HG03457 (cell line): ENCODE measurements around the gene PKMYT1.

Experiments
- ATAC-seq: cut with Tn5 transposase; IDR thresholded peaks from one replicate; pipeline ENCODE4 v1.9.1; 2021; ENCODE audit warnings: moderate number of reproducible peaks; ENCODE audit not compliant: unreplicated experiment

PKMYT1 gene

DNA sequence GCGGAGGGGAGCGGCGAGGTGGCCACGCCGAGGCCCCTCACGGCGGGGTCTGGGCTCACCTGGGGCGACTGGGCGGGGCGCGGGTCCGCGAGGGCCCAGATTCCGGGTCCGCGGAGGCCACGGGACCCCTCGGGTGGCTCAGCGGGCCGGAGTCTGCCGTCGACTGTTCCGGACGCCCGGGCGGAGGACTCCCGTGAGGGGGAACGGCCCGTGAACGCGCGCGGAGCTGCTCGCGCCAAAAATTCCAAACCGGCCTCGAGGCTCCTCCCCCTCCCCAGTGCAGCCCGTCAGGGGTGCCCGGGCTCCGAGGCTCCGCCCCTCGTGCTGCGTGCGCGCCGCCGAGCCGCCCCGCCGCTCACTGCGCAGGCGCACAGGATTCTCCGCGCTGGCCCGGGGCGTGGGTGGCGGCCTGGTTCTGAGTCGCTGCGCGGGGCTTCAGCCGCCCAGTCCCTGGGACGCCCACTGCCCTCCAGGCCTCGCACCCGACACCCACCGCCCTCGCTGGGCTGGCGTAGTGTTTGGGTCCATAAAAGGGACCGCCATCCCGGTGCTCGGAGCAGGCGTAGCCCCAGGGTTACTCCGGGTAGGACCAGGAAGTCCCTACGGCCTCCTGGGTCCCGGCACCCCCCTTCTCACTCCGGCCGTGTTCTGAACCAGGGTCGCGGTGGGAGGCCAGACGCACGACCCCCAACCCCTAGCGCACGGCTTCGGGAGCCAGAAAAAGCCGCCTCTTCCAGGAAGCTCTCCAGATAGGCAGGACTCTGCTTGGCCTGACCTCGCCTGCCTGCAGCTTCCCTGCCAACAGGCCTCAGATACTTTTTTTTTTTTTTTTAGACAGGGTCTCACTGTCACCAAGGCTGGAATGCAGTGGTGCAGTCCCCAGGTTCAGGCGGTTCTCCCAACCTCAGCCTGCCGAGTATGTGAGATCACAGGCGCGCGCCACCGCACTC is at the start of gene PKMYT1:
Gene PKMYT1, minus strand, starts transcription at position 220 of the 950 bp plus-strand sequence. CDS start 789 bp downstream, outside the sequence.
- ATAC-seq: peak; percentile 48

DNA sequence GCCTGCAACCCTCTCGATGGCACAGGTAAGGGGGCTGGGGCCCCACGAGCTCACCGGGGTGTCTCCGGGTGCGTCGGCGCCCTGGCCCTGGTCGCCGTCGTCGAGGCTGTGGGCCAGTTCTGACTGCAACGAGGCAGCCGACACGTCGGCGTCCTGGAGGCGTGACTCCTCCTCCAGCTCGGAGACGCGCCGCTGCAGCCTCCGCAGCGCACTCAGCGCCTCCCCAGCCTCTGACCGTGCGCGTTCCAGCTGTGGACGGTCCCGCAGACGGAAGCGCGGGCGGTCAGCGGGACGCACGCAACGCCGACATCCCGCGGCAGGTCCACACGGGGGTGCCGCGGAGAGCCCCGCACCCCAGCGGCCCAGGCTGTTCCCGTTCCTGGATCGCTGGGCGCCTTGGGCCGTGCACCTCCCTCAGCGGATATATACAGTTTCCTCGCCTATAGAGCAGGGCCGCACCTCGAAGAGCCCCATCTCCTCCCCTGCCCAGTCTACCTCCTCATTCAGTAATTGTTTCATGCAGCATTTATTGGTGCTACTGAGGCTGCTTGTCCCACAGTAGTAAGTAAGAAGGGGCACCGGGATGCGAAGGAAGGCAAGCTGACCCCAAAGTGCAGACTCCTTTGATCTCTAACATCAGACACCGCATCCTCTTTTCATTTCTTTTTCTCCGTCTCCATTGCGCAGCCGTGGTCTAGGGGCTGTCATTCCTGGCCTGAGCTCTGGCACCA is 49.4 kb upstream of the PKMYT1 start:
- no peak for ATAC-seq

DNA sequence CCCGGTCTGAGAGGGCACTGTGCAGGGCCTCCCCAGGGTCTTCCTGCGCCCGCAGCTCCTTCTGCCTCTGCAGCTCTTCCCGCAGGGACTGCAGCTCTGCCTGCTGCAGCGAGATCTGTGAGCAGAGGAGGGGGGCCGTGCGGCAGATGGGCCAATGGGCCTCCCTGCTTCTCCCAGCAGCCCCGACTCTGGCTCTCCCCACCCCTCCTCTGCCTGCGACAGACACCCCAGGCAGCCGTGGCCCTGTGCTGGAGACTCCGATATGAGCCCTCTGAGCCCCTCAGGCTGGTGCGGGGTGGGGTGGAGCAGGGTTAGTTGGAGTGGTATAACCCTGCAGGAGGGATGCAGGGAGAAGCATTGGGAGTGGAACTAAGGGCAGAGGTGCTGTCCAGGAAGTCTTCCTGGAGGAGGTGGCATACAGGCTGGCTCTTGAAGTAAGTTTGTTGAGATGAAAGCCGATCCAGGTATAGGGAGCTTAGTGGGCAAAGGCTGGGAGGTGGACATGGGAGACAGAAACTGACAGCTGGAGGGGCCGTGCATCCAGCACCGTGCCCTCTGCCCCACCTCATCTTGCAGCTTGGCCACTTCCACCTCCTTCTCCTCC is 48.6 kb upstream of the PKMYT1 start:
- ATAC-seq: no peak

DNA sequence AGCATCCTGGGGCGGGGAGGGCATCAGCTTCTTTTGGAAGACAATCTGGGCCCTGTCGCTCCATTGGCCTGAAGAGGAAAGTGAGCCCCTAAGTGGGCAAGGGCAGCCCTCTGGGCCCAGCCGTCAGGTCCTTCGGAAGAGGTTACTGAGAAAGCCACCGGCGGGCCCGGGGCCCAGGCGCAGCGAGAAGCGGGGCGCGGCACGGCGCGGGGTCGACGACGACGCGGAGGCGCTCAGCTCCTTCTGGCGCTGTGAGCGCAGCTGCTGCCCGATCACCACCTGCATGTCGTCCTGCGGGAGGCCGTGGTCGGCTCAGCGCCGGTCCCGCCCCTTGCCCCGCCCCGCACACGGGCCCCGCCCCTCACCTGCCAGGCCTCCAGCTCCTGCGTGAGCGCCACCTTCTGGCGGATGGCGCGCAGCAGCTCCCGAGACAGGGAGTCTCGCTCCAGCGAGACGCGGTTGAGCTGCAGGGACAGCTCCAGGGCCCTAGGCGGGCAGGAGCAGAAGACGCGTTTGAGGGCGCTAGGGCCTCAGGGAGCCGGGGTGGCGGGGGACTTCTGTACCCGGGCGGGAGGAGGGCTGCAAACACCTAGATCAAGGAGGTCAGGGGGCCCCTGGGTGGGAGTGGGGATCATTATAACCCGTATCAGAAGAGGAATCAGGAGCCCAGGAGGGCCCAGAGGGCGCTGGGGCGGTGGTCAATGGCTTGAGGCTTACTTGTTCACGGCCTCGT is 47.9 kb upstream of the PKMYT1 start:
- no peak for ATAC-seq

DNA sequence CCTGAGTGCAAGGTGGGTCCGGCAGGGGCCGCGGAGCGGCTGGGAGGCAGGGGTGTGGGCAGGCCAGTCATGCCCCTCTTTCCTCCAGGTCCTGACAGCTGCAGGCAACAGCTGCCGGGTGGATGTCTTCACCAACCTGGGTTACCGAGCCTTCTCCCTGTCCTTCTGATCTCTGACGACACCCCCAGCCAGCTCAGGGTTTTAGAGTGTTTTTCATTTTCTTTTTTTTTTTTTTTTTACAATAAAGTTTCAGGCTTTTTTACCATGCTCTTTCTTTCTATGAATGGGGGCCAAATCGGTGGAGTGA is 47.2 kb upstream of the PKMYT1 start:
- ATAC-seq: no peak

DNA sequence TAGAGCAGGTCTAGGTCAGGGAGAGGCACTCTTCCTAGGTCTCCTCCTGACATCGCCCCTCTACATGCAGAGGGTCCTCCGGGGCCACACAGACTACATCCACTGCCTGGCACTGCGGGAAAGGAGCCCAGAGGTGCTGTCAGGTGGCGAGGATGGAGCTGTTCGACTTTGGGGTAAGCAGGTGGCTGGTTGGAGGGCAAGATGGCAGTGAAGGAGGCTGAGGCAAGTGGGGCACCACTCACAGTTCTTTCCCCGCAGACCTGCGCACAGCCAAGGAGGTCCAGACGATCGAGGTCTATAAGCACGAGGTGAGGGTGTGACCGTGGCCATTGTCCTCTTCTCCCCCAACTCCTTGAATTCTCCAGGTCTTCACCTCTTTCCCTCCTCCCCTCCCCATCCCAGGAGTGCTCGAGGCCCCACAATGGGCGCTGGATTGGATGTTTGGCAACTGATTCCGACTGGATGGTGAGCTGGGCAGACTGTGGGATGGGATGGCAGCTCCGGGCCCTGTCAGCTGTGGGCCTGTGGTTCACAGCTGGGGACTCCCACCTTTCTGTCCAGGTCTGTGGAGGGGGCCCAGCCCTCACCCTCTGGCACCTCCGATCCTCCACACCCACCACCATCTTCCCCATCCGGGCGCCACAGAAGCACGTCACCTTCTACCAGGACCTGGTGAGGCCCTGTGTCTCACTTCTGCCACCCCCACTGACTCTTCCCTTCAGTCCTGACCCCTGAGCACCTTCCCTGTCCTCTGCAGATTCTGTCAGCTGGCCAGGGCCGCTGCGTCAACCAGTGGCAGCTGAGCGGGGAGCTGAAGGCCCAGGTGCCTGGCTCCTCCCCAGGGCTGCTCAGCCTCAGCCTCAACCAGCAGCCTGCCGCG is 46.6 kb upstream of the PKMYT1 start:
- ATAC-seq: no peak

DNA sequence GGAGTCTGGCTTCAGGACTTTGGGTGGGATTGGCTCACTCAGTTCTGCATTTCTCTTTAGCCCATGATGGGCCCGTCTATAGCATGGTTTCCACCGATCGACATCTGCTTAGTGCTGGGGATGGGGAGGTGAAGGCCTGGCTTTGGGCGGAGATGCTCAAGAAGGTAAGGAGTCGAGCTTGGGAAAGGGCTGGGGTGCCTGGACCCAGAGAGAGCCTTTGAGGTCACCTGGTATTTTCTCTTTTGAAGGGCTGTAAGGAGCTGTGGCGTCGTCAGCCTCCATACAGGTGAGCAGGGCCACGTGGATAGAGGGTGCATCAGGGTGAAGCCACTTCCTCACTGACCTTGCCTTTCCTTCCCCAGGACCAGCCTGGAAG is 45.7 kb upstream of the PKMYT1 start:
- no peak for ATAC-seq

DNA sequence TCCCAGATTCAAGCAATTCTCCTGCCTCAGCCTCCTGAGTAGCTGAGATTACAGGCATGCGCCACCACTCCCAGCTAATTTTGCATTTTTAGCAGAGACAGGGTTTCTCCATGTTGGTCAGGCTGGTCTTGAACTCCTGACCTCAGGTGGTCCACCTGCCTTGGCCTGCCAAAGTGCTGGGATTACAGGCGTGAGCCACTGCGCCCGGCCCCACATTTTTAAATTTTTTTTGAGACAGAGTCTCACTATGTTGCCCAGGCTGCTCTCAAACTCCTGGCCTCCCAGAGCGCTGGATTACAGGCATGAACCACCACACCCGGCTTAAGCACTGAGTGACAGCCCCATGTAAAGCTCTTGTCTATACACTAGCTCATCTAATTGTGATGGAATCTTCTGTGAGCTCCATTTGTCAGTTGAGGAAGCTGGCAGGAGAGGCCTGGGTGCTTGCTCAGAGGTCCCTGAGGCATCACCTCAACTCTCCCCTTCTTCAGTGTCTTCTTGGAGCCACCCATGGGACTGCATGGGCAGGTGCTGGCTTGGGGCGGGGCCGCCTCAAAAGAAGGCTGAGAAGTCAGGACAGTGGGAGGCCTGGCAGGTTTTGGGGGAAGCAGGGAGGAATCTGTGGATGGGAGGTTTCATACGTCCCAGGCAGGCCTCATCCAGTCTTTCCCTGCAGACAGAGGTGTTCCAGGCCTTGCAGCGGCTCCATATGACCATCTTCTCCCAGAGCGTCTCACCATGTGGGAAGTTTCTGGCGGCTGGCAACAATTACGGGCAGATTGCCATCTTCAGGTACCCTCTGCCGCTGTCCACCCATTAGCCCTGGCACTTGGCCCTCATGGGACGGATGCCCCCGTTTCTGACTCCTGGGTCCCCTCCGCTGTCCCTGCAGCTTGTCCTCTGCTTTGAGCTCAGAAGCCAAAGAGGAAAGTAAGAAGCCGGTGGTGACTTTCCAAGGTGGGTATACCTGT is 45.1 kb upstream of the PKMYT1 start:
- ATAC-seq: no peak

DNA sequence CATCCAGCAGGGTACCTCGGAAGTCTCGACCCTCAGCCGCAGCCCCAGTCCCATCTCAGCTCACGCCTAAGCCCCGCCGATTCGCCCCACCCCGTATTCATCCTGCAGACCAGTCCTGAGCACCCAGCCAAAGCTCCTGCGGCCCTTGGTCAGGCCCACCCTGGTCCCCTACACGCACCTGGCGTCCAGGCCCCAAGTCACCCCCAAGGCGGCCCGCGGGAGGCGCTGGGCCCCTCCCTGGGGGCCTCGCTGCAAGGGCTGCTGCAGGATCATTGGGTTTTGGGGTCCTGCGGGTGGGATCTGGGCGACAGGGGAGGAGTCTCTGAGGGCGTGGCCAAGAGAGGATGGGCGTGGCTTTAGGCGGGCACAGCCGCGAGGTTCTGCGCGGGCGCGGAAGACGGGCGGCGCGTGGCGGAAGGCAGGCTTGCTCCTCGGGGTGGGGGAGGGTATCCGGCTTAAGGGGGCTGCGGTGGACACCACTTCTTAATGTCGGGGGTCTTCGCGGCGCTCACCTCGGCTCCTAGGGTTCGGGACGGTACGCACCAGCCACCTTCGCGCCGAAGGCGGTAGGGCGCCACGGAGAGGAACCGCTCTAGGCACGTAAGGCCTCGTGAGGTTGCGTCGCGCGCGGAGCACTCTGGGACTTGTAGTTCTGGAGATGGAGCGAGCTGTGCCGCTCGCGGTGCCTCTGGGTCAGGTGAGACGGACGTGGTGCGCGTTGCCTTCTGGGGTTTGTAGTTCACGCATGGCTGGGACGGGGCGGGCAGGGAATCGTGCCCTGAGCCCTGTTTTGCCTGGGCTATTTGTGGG is 43.6 kb upstream of the PKMYT1 start, which contains the start of the genes HCFC1R1 and THOC6:
Gene HCFC1R1, minus strand, starts transcription at position 274 of the 810 bp plus-strand sequence. Its CDS starts 1 bp downstream, at position 273.
Gene THOC6, plus strand, starts transcription at position 367 of the 810 bp plus-strand sequence. Its CDS starts 292 bp downstream, at position 659.
- peak; percentile 62 for ATAC-seq

DNA sequence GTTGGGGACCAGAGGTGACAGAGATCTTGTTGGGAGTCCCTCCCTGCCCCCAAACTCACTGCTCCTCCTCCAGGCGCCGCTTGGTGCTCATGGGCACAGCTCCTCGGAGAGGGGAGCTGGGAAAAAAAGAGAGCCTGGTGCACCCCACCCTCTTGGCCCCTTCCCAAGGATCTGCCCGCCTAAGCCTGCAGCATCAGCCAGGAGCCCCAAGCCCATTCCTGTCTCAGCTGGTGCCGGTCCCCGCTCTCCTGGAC is 43.1 kb upstream of the PKMYT1 start:
- ATAC-seq: no peak

DNA sequence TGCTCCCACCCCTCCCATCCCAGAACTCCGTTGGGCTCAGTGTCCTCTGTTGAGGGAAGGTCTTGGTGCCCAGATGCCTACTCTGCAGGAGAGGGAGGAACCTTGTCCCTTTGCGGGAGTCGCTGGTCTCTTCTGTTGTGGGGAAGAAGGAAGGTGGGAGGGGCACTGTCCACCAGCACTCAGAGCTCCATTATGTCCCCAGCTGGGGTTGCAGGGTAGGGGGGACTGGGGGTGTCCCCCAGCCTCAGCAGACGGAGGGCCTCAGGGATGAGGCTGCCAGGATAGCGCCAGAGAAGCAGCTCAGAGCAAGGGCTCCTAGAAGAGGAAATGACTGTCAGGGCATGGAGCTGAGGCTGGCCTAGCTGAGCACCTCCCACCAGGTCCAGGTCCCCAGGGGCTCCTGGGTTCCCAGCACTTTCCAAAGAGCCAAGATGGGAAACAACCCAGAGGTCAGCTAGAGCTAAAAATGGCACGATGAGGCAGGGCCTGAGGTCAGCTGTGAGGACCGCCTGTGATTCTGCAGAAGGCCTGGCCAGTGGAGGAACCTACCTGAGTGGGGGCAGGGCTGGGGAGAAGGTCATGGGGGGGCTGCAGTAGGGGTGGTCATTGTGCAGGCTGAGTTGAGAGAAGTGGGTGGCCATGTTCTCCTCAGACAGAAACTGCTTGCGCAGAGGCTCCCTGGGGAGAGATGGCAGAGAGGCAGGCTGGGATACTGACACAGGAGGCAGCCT is 42.6 kb upstream of the PKMYT1 start:
- ATAC-seq: no peak

DNA sequence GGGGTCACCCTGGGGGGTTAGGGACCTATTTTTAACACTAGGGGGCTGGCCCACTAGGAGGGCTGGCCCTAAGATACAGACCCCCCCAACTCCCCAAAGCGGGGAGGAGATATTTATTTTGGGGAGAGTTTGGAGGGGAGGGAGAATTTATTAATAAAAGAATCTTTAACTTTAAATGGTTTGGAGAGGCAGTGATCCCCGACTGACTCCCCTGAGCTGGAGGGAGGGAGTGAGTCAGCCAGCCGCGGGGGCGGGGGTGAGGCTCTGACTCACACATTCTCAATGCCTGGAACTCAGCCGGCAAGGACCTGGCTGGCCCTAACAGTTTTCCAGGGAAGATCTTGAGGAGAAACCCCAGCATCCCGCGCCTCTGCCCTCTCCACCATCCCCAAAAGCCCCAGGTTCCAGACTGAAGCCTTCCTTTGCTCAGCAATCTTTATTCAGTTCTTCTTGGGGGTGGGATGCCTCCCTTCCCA is 42.0 kb upstream of the PKMYT1 start:
- no peak for ATAC-seq

DNA sequence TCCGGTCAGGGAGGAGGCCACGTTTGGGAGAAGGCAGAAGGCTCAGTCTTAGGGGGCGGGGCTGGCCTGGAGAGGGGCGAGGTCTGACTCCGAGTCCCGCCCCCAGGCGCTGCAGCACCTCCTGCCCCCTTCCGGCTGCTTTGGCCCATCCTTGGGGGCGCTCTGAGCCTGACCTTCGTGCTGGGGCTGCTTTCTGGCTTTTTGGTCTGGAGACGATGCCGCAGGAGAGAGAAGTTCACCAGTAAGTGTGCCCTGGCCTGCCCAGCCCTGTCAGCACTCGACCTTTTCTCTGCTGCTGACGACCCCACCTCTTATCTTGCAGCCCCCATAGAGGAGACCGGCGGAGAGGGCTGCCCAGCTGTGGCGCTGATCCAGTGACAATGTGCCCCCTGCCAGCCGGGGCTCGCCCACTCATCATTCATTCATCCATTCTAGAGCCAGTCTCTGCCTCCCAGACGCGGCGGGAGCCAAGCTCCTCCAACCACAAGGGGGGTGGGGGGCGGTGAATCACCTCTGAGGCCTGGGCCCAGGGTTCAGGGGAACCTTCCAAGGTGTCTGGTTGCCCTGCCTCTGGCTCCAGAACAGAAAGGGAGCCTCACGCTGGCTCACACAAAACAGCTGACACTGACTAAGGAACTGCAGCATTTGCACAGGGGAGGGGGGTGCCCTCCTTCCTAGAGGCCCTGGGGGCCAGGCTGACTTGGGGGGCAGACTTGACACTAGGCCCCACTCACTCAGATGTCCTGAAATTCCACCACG is 41.4 kb upstream of the PKMYT1 start:
- peak; percentile 29 for ATAC-seq

DNA sequence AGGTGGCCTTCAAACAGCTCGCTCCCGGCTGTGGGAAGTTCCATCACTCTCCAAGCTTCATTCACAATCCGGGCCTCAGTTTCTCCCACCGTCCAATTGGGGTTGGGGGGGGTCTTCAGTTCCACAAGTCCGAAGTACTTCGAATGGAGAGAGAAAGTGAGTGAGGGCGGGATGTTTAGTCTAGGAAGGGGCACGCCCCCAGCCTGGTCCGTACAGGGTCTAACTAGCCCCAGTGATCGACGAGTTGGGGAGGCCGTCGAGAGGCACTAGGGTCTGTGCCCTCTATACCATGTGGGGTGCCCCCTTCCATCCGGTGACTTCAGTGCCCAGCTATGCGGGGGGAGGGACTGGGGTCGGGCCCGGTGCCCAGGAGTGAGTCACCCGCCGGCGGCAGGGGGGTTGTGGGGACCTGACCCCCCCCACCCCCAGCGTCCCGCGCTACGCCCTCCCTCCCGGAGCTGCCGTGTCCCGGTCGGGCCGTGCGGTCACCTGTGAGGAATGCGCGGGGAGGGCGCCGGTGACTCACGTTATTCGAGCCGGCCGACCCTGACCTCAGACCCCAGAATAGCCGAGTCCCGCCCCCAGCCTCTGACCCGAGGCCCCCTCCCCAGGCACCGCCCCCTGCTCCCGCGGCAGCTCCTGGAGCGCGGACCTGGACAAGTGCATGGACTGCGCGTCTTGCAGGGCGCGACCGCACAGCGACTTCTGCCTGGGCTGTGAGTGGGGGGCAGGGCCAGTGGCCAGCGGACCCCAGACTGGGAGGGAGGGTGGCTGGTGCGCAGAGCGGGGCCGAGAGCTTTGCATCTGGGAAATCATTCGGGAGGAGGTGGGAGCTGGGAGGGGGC is 40.6 kb upstream of the PKMYT1 start:
- ATAC-seq: no peak

DNA sequence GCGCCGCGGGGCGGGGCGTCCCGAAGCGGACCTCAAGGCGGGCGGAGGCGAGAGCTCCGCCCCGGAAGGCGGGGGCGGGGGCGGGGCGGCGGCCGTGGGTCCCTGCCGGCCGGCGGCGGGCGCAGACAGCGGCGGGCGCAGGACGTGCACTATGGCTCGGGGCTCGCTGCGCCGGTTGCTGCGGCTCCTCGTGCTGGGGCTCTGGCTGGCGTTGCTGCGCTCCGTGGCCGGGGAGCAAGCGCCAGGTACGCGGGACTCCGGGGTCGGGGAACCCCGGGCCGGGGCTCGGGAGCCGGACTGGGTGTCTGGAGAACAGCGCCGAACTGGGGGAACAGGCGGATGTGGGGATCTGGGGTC is 40.0 kb upstream of the PKMYT1 start, which contains the start of gene TNFRSF12A:
Gene TNFRSF12A, plus strand, starts transcription at position 122 of the 357 bp plus-strand sequence. Its CDS starts 30 bp downstream, at position 152.
- no peak for ATAC-seq
